ENCODE results near the gene ATP6V1A. TPM values are rescaled to one million over a fixed set of nuclear protein-coding genes. Genes with fewer than 3 reads are reported as not detected.

ATP6V1A gene
- total RNA-seq, 4 donors from 2014 or later = 21.9 to 47.2 (median 33.3) TPM

DNA sequence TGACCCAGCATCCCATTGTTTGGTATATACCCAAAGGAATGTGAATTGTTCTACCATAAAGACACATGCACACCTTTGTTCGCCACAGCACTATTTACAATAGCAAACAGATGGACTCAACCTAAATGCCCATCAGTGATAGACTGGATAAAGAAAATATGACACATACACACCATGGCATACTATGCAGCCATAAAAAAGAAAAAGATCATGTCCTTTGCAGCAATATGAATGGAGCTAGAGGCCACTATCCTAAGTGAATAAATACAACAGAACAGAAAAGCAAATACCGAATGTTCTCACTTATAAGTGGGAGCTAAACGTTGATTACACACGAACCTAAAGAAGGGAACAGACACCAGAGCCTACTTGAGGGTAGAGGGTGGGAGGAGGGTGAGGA lies 39.0 kb upstream of the ATP6V1A start:
- intact Hi-C loops (cut with DNase I; ENCODE audit: low total_unique reads) = no loop called here
- H3K9me3 ChIP-seq = no peaks in the 10 kb centered on the region
- no peaks in the 10 kb centered on the region for H3K4me1 ChIP-seq
- no peak overlapping the region for H3K4me3 ChIP-seq
- no peak for TF ChIP-seq POLR2AphosphoS5 (IDR thresholded peaks at IDR 0.05)
- TF ChIP-seq POLR2A (IDR thresholded peaks at IDR 0.05) = no peak
- TF ChIP-seq EP300 (IDR thresholded peaks at IDR 0.05; ENCODE audit: low read depth) = no peak
- TF ChIP-seq, protein P1, sequence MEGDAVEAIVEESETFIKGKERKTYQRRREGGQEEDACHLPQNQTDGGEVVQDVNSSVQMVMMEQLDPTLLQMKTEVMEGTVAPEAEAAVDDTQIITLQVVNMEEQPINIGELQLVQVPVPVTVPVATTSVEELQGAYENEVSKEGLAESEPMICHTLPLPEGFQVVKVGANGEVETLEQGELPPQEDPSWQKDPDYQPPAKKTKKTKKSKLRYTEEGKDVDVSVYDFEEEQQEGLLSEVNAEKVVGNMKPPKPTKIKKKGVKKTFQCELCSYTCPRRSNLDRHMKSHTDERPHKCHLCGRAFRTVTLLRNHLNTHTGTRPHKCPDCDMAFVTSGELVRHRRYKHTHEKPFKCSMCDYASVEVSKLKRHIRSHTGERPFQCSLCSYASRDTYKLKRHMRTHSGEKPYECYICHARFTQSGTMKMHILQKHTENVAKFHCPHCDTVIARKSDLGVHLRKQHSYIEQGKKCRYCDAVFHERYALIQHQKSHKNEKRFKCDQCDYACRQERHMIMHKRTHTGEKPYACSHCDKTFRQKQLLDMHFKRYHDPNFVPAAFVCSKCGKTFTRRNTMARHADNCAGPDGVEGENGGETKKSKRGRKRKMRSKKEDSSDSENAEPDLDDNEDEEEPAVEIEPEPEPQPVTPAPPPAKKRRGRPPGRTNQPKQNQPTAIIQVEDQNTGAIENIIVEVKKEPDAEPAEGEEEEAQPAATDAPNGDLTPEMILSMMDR (IDR thresholded peaks at IDR 0.05) = no peak
- H3K36me3 ChIP-seq = no peaks in the 10 kb centered on the region
- 90 to 92% methylated on average over 3 to 4 of the region's 4 CpGs for WGBS, 2 donors (ENCODE audit: low coverage in 1 of 2)
- no peaks in the 10 kb centered on the region for H3K27me3 ChIP-seq
- DNase-seq = no peak
- H3K27ac ChIP-seq = no peak overlapping the region
- in situ Hi-C loops (cut with MboI; ENCODE audit: low pct_ligation_motif_present in 1 of 4, low pct_unique_long_range_greater_than_20kb in 1 of 4, low sequenced_read_pairs in 3 of 4) = no loop called here

DNA sequence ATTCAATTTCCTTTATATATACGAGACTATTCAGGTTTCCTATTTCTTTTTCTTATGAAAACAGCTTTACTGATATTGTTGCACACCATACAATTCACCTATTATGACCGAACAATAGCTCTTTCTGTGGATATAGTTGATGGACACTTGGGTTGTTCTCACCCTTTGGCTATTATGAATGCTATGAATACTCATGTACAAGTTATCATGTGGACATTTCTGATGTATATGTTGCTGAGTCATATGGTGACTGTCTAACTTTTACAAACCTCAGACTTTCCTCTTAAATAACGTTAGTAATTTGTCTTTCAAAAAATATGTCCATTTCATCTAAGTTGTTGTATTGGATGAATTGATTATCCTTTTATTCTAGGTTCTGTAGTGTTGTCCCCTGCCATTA lies 34.7 kb upstream of the ATP6V1A start:
- TF ChIP-seq POLR2A (IDR thresholded peaks at IDR 0.05) = no peak
- no peak for TF ChIP-seq EP300 (IDR thresholded peaks at IDR 0.05; ENCODE audit: low read depth)
- TF ChIP-seq, protein P1 (IDR thresholded peaks at IDR 0.05) = no peak
- TF ChIP-seq POLR2AphosphoS5 (IDR thresholded peaks at IDR 0.05) = no peak
- in situ Hi-C loops (cut with MboI; ENCODE audit: low pct_ligation_motif_present in 1 of 4, low pct_unique_long_range_greater_than_20kb in 1 of 4, low sequenced_read_pairs in 3 of 4) = no loop called here

DNA sequence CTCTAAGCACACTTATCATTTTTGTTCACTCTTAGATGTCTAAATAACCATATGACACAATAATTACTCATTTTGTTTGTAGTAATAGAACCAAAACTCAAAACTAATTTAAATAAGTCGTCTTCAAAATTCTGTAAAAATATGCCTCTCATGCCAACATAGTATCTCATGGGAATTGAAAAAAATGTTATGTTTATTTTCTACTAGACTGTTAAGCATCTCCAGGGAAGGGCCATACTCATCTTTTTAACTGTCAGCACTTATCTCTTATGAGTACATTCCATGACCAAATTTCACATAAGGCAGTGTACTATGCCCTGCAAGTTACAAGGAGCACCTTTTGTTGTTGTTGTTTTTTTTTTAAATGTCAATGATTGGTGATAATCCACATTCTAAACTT lies 32.1 kb upstream of the ATP6V1A start:
- in situ Hi-C loops (cut with MboI; ENCODE audit: low pct_ligation_motif_present in 1 of 4, low pct_unique_long_range_greater_than_20kb in 1 of 4, low sequenced_read_pairs in 3 of 4) = no loop called here
- WGBS, 2 donors (ENCODE audit: low coverage in 1 of 2) = 61 to 86% methylated on average over 1 of the region's 1 CpG

More for the DNA sequence above, 34.7 kb upstream of the ATP6V1A start:
- Histone ChIP-seq H3K9me3 (no peaks in the 10 kb centered on the region), H3K4me3 (no peak overlapping the region), H3K36me3 (no peaks in the 10 kb centered on the region), H3K27ac (no peak overlapping the region), H3K4me1 (peaks cover 0 to 4% (median 0%) of the 10 kb centered on the region in 4 donors), H3K27me3 (no peaks in the 10 kb centered on the region)
- DNase-seq = no peak
- intact Hi-C loops (cut with DNase I; ENCODE audit: low total_unique reads) = no loop called here
- WGBS, 2 donors (ENCODE audit: low coverage in 1 of 2) = 33 to 37% methylated on average over 3 of the region's 3 CpGs

DNA sequence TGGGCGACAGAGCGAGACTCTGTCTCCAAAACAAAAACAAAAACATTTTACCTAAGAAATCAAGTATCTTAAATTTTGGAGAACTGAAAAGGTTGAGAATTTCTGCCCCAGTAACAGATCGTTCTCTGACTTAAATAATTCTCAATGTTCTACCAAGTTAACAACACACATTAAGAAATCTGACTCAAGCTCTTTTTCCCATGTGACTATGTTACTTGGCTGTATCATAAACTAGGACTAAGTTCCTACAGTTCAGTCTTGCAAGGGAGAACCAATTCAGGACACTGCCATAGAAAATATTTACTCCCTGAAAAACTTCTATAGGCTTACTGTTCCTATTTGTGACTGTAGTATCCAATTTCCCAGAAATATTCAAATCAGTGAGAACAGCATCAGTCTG lies 29.5 kb upstream of the ATP6V1A start:
- no peak for DNase-seq
- H3K27ac ChIP-seq = no peak overlapping the region
- H3K27me3 ChIP-seq = no peaks in the 10 kb centered on the region
- peaks cover 0 to 7% (median 0%) of the 10 kb centered on the region in 4 donors for H3K4me1 ChIP-seq
- in situ Hi-C loops (cut with MboI; ENCODE audit: low pct_ligation_motif_present in 1 of 4, low pct_unique_long_range_greater_than_20kb in 1 of 4, low sequenced_read_pairs in 3 of 4) (no loop called here), intact Hi-C loops (cut with DNase I; ENCODE audit: low total_unique reads) (no loop called here)
- no peaks in the 10 kb centered on the region for H3K9me3 ChIP-seq
- peaks cover 0 to 17% (median 5%) of the 10 kb centered on the region in 4 donors for H3K36me3 ChIP-seq
- 89 to 97% methylated on average over 3 of the region's 3 CpGs for WGBS, 2 donors (ENCODE audit: low coverage in 1 of 2)
- TF ChIP-seq POLR2A (IDR thresholded peaks at IDR 0.05) = no peak
- TF ChIP-seq POLR2AphosphoS5 (IDR thresholded peaks at IDR 0.05) = no peak
- no peak for TF ChIP-seq EP300 (IDR thresholded peaks at IDR 0.05; ENCODE audit: low read depth)
- TF ChIP-seq, protein P1 (IDR thresholded peaks at IDR 0.05) = no peak
- H3K4me3 ChIP-seq = no peak overlapping the region

More for the DNA sequence above, 32.1 kb upstream of the ATP6V1A start:
- Histone ChIP-seq H3K36me3 (no peaks in the 10 kb centered on the region), H3K9me3 (no peaks in the 10 kb centered on the region), H3K4me1 (peaks cover 0 to 4% (median 0%) of the 10 kb centered on the region in 4 donors), H3K4me3 (no peak overlapping the region), H3K27me3 (no peaks in the 10 kb centered on the region), H3K27ac (no peak overlapping the region)
- intact Hi-C loops (cut with DNase I; ENCODE audit: low total_unique reads) = no loop called here
- DNase-seq = no peak
- no peak for TF ChIP-seq EP300 (IDR thresholded peaks at IDR 0.05; ENCODE audit: low read depth)
- TF ChIP-seq, protein P1 (IDR thresholded peaks at IDR 0.05) = no peak
- TF ChIP-seq POLR2A (IDR thresholded peaks at IDR 0.05) = no peak
- no peak for TF ChIP-seq POLR2AphosphoS5 (IDR thresholded peaks at IDR 0.05)
